ENCODE results near the gene BASP1.
"Not testable (repeated sequence)": the region's sequence is repeated elsewhere in the genome, so short reads cannot be mapped to it uniquely, and the experiment has no call there.

The BASP1 gene

DNA sequence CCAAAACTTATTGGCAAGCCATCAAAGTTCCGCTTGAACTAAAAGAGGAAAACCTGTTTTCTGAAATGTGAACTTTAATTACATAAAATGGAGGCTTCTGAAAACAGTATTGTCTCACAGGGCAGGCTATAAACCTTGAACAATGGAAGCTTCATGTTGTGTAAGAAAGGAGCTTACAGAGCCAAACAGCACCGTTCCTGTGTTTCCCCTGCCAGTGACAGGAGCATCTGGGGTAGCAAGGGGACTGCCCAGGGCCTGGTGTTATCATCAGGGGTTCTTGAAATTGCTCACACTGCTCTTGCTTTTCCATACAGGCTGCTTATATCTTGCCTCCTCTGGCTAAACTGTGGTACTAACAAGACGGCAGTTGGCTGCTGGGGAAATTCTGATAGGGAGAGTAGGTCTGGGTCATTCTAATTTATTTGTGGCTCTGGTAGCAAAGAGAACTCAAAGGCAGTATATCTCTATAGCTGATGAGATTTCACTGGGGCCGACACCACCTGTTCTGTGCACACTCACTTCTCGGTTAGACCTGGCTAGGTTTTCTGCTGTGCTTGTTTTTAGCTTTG lies 40.4 kb downstream of the BASP1 start:
- no peak for DNase-seq

DNA sequence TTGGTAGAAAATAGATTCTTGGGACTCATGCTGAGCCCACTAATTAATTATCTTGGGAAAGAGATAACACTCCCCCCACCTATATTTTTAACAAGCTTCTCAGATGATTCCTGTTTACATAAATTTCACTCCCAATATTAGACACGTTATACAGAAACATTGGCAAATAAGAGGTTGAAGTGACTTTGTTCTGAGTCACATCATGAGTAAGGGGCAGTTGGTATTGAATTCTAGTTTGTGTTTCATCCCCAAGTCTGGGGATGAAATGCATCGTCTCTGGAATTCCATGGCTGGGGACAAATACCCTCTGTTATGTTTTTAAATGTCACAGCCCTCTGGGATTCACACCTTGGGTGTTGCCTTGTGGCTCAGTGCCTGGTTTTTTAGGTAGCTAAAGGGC lies 41.0 kb downstream of the BASP1 start:
- DNase-seq = no peak

DNA sequence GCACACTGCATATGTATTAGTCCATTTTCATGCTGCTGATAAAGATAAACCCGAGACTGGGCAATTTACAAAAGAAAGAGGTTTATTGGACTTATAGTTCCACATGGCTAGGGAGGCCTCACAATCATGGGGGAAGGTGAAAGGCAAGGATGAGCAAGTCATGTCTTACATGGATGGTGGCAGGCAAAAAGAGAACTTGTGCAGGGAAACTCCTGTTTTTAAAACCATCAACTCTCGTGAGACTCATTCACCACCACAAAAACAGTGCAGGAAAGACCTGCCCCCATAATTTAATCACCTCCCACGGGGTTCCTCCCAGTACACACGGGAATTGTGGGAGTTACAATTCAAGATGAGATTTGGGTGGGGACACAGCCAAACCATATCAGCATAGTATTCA lies 41.6 kb downstream of the BASP1 start:
- not testable (repeated sequence) for DNase-seq

GRCh38 chr5:17259630-17260257 lies 42.3 kb downstream of the BASP1 start:
- peak; percentile 95 for DNase-seq

DNA sequence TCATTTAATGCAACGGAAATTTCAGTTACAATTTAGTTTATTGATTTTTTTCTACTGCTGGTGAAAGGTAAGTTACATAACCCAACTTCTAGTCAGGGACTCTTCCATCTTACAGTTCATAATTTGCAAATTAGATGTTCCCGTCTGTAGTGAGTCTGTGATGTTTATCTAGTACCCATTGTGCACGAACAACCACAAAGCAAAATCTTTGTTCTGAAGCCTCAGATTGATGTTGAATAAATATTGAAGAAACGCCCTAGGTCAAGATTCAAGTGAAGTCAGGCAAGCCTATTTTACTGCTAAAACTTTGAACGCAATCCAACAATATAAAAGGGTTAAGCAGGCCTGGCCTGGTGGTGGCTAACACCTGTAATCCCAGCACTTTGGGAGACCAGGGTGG lies 43.1 kb downstream of the BASP1 start:
- peak; percentile 69 for DNase-seq

DNA sequence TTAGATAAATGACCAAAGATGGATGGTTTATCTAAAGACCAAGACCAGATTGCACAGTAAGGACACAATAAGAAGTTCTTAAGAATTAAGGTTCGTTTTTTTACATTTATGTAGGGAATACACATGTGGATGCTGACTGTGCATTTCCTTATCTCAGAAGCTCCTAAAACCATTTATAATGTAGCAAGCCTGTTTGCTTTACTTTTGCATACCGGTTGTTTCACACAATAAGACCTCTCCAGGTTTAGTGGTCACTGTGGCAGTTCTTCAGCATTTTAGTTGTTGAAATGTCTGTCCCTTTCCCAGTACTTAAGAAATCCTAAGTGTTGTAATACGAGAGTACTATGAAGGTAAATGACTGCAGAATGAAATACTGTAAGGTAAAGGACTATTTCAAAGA lies 43.6 kb downstream of the BASP1 start:
- DNase-seq = no peak

- DNase-seq = no peak
Measured at GRCh38 chr5:17265041-17265440, 47.6 kb downstream of the BASP1 start.

- DNase-seq = no peak
Measured at GRCh38 chr5:17267106-17267505, 49.7 kb downstream of the BASP1 start.

DNA sequence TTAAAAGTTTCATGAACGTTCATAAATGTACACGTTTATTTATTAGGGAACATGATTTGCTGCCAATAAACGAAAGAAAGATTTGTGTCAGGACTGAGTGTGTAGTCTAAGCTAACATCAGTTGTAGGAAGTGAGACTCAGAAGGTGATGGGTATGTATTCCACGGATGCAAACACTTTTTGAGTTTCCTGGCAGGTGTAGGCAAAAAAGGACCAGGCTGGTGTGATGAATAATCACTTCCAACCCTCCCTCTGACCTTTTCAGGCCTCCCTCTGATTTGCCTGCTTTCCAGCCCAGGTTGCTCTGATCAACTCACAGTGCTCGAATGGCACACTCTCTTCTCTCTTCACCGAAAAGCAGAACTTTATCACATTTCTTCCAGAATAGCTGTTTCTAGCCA lies 51.8 kb downstream of the BASP1 start:
- peak; percentile 24 for DNase-seq

GRCh38 chr5:17272111-17272510 lies 54.7 kb downstream of the BASP1 start:
- DNase-seq = no peak

DNA sequence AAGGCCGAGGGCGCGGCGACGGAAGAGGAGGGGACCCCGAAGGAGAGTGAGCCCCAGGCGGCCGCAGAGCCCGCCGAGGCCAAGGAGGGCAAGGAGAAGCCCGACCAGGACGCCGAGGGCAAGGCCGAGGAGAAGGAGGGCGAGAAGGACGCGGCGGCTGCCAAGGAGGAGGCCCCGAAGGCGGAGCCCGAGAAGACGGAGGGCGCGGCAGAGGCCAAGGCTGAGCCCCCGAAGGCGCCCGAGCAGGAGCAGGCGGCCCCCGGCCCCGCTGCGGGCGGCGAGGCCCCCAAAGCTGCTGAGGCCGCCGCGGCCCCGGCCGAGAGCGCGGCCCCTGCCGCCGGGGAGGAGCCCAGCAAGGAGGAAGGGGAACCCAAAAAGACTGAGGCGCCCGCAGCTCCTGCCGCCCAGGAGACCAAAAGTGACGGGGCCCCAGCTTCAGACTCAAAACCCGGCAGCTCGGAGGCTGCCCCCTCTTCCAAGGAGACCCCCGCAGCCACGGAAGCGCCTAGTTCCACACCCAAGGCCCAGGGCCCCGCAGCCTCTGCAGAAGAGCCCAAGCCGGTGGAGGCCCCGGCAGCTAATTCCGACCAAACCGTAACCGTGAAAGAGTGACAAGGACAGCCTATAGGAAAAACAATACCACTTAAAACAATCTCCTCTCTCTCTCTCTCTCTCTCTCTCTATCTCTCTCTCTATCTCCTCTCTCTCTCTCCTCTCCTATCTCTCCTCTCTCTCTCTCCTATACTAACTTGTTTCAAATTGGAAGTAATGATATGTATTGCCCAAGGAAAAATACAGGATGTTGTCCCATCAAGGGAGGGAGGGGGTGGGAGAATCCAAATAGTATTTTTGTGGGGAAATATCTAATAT lies 58.1 kb downstream of the BASP1 start:
- DNase-seq = no peak

DNA sequence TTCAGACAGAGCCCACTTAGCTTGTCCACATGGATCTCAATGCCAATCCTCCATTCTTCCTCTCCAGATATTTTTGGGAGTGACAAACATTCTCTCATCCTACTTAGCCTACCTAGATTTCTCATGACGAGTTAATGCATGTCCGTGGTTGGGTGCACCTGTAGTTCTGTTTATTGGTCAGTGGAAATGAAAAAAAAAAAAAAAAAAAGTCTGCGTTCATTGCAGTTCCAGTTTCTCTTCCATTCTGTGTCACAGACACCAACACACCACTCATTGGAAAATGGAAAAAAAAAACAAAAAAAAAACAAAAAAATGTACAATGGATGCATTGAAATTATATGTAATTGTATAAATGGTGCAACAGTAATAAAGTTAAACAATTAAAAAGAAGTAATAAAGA lies 59.0 kb downstream of the BASP1 start:
- no peak for DNase-seq

- DNase-seq = no peak
Measured at GRCh38 chr5:17277907-17278306, 60.5 kb downstream of the BASP1 start.

DNA sequence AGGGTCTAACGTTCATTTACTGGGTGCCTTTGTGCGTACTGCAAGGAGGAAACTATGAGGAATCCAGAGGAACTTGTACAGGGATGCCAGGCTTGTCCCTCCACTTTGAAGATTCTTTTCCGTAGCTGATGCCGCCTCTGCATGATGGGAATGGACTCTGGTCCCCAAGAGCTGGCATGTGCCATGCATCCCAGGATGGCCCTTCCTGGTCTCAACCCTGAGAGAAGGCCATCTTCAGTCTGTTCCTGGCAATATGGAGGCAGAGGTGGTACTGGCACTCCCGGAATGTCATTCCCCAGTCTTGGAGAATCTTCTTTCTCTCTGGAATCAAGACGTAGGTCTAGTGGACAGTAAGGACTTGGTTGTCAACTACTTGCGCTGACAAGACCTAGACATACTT lies 61.5 kb downstream of the BASP1 start:
- DNase-seq = no peak

- no peak for DNase-seq
Measured at GRCh38 chr5:17279487-17279886, 62.1 kb downstream of the BASP1 start.

- DNase-seq = no peak
Measured at GRCh38 chr5:17282283-17283120, 65.1 kb downstream of the BASP1 start.

DNA sequence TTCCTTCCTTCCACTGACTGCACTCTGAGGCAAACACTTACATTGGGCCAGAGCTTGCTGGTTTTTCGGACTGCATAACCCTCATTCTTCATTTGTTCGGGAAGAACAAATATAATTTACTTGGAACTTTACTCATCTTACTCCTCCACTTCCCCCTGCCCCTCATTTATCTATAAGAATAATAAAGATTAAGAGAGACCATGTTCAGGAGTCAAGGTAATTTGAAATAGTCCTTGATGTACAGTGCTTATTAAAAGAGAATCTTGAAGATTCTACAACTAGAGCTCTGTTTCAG lies 65.6 kb downstream of the BASP1 start:
- DNase-seq = no peak

GRCh38 chr5:17287501-17288155 lies 70.2 kb downstream of the BASP1 start:
- no peak for DNase-seq

- no peak for DNase-seq
Measured at GRCh38 chr5:17288570-17288969, 71.1 kb downstream of the BASP1 start.

- no peak for DNase-seq
Measured at GRCh38 chr5:17289681-17290539, 72.5 kb downstream of the BASP1 start.

GRCh38 chr5:17290540-17290974 lies 73.1 kb downstream of the BASP1 start:
- DNase-seq = no peak

All from NCI-H774 (cell line).